Astrocyte of the spinal cord (primary cell): Measurements from ENCODE around the gene MAPK8IP3.

Experiments
- DNase-seq: peaks from one replicate; pipeline ENCODE4 v3.0.0; 2011; ENCODE audit warnings: low read depth, low spot score
- H3K4me3 ChIP-seq: 2 replicates; pipeline ENCODE4 v1.5.1; 2011; ENCODE audit warnings: low read depth, mild to moderate bottlenecking, low read length, moderate library complexity
- in situ Hi-C: cut with HindIII; loops from 2 replicates; pipeline ENCODE4 v1.10.0; 2017; ENCODE audit warnings: low sequenced_read_pairs
- TF ChIP-seq, protein P1 (sequence below): IDR thresholded peaks from 2 replicates; pipeline ENCODE4 v1.5.1; 2012; ENCODE audit warnings: low read depth, mild to moderate bottlenecking, low read length, inconsistent platforms

The MAPK8IP3 gene

DNA sequence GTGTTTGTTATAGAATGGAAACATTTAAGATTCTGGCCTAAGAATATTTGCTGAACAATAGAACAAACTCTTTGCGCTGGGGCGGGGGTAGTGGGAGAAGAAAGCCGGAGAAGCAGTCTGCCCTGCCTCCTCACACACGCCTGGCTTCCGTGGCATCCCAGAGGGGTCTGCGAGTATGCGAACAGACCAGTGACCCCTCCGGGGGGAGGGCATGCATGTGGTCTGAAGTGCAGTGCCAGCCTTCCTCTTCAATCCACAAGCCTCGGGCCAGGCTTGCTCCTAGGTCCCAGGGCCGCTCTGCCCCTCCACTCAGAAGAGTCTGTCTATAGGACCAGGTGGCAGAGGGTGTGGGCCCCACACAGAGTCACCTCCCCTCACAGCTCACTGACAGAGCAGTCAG lies 101.6 kb downstream of the MAPK8IP3 start:
- in situ Hi-C loops, result no loop called here
- DNase-seq, result no peak
- H3K4me3 ChIP-seq, result no peak overlapping the region
- TF ChIP-seq, protein P1, sequence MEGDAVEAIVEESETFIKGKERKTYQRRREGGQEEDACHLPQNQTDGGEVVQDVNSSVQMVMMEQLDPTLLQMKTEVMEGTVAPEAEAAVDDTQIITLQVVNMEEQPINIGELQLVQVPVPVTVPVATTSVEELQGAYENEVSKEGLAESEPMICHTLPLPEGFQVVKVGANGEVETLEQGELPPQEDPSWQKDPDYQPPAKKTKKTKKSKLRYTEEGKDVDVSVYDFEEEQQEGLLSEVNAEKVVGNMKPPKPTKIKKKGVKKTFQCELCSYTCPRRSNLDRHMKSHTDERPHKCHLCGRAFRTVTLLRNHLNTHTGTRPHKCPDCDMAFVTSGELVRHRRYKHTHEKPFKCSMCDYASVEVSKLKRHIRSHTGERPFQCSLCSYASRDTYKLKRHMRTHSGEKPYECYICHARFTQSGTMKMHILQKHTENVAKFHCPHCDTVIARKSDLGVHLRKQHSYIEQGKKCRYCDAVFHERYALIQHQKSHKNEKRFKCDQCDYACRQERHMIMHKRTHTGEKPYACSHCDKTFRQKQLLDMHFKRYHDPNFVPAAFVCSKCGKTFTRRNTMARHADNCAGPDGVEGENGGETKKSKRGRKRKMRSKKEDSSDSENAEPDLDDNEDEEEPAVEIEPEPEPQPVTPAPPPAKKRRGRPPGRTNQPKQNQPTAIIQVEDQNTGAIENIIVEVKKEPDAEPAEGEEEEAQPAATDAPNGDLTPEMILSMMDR, result no peak

DNA sequence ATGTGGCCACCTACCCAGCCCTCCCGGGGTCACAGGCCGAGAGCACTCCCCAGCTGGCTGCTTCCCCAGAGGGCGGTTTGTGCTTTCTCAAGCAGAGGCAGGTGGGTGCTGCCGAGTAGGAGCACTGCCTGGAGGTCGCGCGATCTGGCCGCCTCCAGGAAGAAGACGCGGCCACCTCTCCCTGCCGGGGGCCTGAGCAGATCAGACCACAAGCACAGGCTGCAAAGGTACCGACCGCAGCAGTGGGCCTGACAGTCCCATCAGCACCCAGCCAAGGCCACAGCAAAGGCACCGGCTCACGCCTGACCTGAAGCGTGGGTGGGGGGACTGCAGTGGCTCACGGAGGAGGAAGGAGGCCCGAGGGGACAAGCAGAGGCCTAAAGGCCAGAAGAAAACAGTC lies 102.7 kb downstream of the MAPK8IP3 start:
- no peak overlapping the region for H3K4me3 ChIP-seq
- in situ Hi-C loops, result no loop called here
- DNase-seq, result no peak
- TF ChIP-seq, protein P1, result no peak

DNA sequence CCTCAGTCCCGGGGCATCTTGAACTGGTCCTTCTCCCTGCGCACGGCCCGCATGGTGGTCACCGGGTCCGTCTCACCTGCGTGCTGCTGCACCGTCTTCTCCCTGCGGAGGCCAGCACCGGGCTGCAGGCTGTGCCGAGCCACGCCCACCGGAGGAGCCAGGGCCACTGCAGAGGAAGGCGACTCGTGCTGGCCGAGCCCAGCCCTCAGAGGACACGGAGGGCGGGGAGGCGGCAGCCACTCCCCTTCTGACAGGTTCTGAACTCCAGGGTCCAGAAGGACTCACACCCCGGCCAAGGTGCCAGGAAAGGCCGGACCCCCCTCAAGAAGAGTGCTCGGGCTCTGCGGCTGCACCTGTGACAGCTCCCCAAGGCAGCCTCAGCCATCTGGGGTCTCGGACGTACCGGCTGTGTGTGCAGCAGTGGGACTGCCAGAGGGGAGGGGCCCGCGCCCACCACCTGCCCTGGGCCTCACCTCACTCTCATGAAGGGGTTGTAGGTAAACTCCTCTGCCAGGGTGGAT lies 103.3 kb downstream of the MAPK8IP3 start:
- TF ChIP-seq, protein P1, result no peak
- in situ Hi-C loops, result no loop called here

DNA sequence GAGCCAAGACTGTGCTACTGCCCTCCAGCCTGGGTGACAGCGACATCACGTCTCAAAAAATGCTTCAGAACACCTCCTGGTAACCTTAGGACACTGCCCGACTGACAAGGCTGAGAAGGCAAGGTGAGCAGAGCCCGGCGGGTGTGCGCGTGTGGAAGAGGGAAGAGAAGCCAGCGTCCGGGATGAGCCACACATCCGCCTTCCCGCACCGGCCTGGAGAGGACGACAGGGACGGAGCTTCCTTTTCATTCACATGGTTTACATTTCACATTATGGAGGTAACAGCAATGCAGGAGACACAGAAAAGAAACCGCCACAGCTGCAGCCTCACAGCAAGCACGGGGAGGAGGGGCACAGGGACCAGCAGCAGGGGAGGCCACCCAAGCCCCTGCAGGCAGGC lies 104.1 kb downstream of the MAPK8IP3 start:
- no peak for DNase-seq
- TF ChIP-seq, protein P1, result no peak
- in situ Hi-C loops, result no loop called here
- no peak overlapping the region for H3K4me3 ChIP-seq

More for the DNA sequence above, 103.3 kb downstream of the MAPK8IP3 start:
- no peak for DNase-seq
- H3K4me3 ChIP-seq, result no peak overlapping the region

DNA sequence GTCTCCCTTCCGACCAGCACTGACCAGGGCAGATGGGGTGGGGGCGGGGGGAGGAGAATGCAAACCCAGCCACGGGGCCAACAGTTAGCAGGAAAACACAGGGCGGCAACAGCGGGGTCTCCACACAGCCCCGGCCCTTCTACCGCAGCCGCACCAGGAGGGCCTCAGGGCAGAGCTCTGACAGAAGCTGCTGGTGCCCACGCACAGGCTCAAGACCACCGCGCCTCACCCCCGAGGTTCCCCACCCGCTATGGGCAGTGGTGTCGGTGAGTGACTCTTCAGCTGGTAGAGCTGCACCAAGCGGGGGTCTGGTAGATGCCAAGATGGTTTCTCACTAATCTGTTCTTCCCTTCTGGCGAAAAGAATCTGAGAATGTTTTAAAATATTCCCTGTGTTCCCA lies 104.5 kb downstream of the MAPK8IP3 start:
- H3K4me3 ChIP-seq, result no peak overlapping the region
- in situ Hi-C loops, result no loop called here
- TF ChIP-seq, protein P1, result no peak
- no peak for DNase-seq

DNA sequence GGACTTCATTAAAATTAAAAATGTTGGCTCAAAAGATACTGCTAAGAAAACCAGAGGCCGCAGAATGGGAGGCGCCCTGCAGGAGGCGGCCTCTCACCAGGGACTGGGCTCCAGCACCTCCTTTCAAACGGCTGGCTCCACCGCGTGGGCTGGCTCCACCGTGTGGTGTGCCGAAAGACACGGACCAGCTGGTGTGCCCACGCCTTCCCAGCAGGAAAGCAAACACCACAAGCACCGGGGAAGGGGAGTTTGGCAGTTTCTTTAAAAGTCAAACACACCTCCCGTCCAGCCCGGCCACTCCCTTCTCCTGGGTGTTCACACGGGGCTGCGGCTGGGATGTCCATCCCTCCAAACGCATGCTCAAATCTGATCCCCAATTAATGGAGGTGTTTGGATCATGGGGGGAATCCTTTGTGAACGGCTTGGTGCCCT lies 106.8 kb downstream of the MAPK8IP3 start:
- in situ Hi-C loops, result no loop called here
- H3K4me3 ChIP-seq, result no peak overlapping the region
- DNase-seq, result peak; percentile 38
- TF ChIP-seq, protein P1, result peak; percentile 62

DNA sequence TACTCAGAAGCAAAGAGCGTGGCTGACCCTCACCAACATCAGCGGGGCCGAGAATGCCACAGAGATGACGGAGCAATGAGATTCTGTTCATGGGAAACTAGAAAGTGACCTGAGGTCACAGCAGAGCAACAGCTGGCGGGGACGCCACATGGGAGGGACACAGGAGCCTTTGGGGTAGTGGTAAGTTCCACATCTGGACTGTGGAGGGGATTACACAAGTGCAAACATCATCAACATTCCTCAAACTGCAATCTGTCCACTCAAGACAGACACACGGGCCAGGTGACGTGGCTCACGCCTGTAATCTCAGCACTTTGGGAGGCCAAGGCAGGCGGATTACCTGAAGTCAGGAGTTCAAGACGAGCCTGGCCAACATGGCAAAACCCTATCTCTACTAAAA lies 109.5 kb downstream of the MAPK8IP3 start:
- in situ Hi-C loops, result no loop called here
- TF ChIP-seq, protein P1, result no peak

More for the DNA sequence above, 109.5 kb downstream of the MAPK8IP3 start:
- no peak overlapping the region for H3K4me3 ChIP-seq
- no peak for DNase-seq
